ENCODE data around the gene SEMA4D. TPM values are rescaled to one million over a fixed set of nuclear protein-coding genes. Genes with fewer than 3 reads are reported as not detected.

The SEMA4D gene
- total RNA-seq, 2 donors from 2014 or later: 17.1 to 52.7 TPM

GRCh38 chr9:89537166-89537565, 39.3 kb upstream of the SEMA4D start:
- no peaks in the 10 kb centered on the region for H3K36me3 ChIP-seq
- no peaks in the 10 kb centered on the region for H3K4me1 ChIP-seq (replicated peaks)
- H3K9me3 ChIP-seq: no peaks in the 10 kb centered on the region
- DNase-seq (ENCODE audit: low spot score): no peak
- intact Hi-C loops (cut with DNase I): loop anchor here (10.0 kb wide), 1 partner anchor 112 kb away; no protein-coding TSS in a partner anchor
- no peak for TF ChIP-seq POLR2AphosphoS5 (IDR thresholded peaks at IDR 0.05)
- TF ChIP-seq POLR2A (IDR thresholded peaks at IDR 0.05): no peak
- TF ChIP-seq CTCF (IDR thresholded peaks at IDR 0.05): no peak
- H3K27me3 ChIP-seq (replicated peaks; ENCODE audit: insufficient read depth): no peaks in the 10 kb centered on the region
- no peak overlapping the region for H3K27ac ChIP-seq
- no peak overlapping the region for H3K4me3 ChIP-seq
- 76% methylated on average over 4 of the region's 4 CpGs for WGBS

GRCh38 chr9:89536600-89536999, 38.7 kb upstream of the SEMA4D start:
- Histone ChIP-seq H3K9me3 (no peaks in the 10 kb centered on the region), H3K4me1 (replicated peaks) (no peaks in the 10 kb centered on the region), H3K27me3 (replicated peaks; ENCODE audit: insufficient read depth) (no peaks in the 10 kb centered on the region), H3K4me3 (no peak overlapping the region), H3K27ac (no peak overlapping the region), H3K36me3 (no peaks in the 10 kb centered on the region)
- TF ChIP-seq CTCF (IDR thresholded peaks at IDR 0.05): no peak
- TF ChIP-seq POLR2AphosphoS5 (IDR thresholded peaks at IDR 0.05): no peak
- TF ChIP-seq POLR2A (IDR thresholded peaks at IDR 0.05): no peak
- WGBS: 88% methylated on average over 5 of the region's 5 CpGs
- DNase-seq (ENCODE audit: low spot score): no peak
- intact Hi-C loops (cut with DNase I): loop anchor here (10.0 kb wide), 1 partner anchor 112 kb away; no protein-coding TSS in a partner anchor

- DNase-seq (ENCODE audit: low spot score): no peak
- no peaks in the 10 kb centered on the region for H3K4me1 ChIP-seq (replicated peaks)
- H3K36me3 ChIP-seq: no peaks in the 10 kb centered on the region
- no peaks in the 10 kb centered on the region for H3K27me3 ChIP-seq (replicated peaks; ENCODE audit: insufficient read depth)
- 70% methylated on average over 5 of the region's 5 CpGs for WGBS
- no peaks in the 10 kb centered on the region for H3K9me3 ChIP-seq
- intact Hi-C loops (cut with DNase I): loop anchor here (10.0 kb wide), 1 partner anchor 111 kb away; no protein-coding TSS in a partner anchor
- H3K27ac ChIP-seq: no peak overlapping the region
- no peak for TF ChIP-seq CTCF (IDR thresholded peaks at IDR 0.05)
- no peak for TF ChIP-seq POLR2AphosphoS5 (IDR thresholded peaks at IDR 0.05)
- TF ChIP-seq POLR2A (IDR thresholded peaks at IDR 0.05): no peak
- H3K4me3 ChIP-seq: no peak overlapping the region
Observed at GRCh38 chr9:89536145-89536574, 38.2 kb upstream of the SEMA4D start.

- WGBS: 98% methylated on average over 3 of the region's 3 CpGs
- intact Hi-C loops (cut with DNase I): loop anchor here (10.0 kb wide), 1 partner anchor 111 kb away; no protein-coding TSS in a partner anchor
- Histone ChIP-seq H3K4me1 (replicated peaks) (no peaks in the 10 kb centered on the region), H3K36me3 (no peaks in the 10 kb centered on the region), H3K9me3 (no peaks in the 10 kb centered on the region), H3K4me3 (no peak overlapping the region), H3K27me3 (replicated peaks; ENCODE audit: insufficient read depth) (no peaks in the 10 kb centered on the region), H3K27ac (no peak overlapping the region)
- TF ChIP-seq POLR2AphosphoS5 (IDR thresholded peaks at IDR 0.05) (no peak), CTCF (IDR thresholded peaks at IDR 0.05) (no peak), POLR2A (IDR thresholded peaks at IDR 0.05) (no peak)
- DNase-seq (ENCODE audit: low spot score): no peak
Observed at GRCh38 chr9:89535461-89535860, 37.5 kb upstream of the SEMA4D start.

All from prostate gland (tissue), 2 donors.